ENCODE measurements around the gene YWHAH.

YWHAH gene

GRCh38 chr22:31962387-31963125 is 18.2 kb downstream of the YWHAH start:
- DNase-seq (ENCODE audit: low read depth in 1 of 2, low spot score in 1 of 2) = no peak
- Histone ChIP-seq H3K4me3 (replicated peaks; ENCODE audit: insufficient read depth, low read length) (no peak overlapping the region), H3K27me3 (ENCODE audit: insufficient read depth, poor library complexity, severe bottlenecking) (no peaks in the 10 kb centered on the region), H3K27ac (replicated peaks) (no peak overlapping the region)
- TF ChIP-seq, protein P1, sequence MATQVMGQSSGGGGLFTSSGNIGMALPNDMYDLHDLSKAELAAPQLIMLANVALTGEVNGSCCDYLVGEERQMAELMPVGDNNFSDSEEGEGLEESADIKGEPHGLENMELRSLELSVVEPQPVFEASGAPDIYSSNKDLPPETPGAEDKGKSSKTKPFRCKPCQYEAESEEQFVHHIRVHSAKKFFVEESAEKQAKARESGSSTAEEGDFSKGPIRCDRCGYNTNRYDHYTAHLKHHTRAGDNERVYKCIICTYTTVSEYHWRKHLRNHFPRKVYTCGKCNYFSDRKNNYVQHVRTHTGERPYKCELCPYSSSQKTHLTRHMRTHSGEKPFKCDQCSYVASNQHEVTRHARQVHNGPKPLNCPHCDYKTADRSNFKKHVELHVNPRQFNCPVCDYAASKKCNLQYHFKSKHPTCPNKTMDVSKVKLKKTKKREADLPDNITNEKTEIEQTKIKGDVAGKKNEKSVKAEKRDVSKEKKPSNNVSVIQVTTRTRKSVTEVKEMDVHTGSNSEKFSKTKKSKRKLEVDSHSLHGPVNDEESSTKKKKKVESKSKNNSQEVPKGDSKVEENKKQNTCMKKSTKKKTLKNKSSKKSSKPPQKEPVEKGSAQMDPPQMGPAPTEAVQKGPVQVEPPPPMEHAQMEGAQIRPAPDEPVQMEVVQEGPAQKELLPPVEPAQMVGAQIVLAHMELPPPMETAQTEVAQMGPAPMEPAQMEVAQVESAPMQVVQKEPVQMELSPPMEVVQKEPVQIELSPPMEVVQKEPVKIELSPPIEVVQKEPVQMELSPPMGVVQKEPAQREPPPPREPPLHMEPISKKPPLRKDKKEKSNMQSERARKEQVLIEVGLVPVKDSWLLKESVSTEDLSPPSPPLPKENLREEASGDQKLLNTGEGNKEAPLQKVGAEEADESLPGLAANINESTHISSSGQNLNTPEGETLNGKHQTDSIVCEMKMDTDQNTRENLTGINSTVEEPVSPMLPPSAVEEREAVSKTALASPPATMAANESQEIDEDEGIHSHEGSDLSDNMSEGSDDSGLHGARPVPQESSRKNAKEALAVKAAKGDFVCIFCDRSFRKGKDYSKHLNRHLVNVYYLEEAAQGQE (IDR thresholded peaks at IDR 0.05; ENCODE audit: insufficient replicate concordance, low read depth) = no peak
- TF ChIP-seq, protein P2, sequence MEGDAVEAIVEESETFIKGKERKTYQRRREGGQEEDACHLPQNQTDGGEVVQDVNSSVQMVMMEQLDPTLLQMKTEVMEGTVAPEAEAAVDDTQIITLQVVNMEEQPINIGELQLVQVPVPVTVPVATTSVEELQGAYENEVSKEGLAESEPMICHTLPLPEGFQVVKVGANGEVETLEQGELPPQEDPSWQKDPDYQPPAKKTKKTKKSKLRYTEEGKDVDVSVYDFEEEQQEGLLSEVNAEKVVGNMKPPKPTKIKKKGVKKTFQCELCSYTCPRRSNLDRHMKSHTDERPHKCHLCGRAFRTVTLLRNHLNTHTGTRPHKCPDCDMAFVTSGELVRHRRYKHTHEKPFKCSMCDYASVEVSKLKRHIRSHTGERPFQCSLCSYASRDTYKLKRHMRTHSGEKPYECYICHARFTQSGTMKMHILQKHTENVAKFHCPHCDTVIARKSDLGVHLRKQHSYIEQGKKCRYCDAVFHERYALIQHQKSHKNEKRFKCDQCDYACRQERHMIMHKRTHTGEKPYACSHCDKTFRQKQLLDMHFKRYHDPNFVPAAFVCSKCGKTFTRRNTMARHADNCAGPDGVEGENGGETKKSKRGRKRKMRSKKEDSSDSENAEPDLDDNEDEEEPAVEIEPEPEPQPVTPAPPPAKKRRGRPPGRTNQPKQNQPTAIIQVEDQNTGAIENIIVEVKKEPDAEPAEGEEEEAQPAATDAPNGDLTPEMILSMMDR (IDR thresholded peaks at IDR 0.05; ENCODE audit: insufficient read depth, low read length) = no peak
- TF ChIP-seq SPI1 (IDR thresholded peaks at IDR 0.05; ENCODE audit: borderline replicate concordance, low read depth) = no peak
- no peak for TF ChIP-seq POLR2AphosphoS5 (IDR thresholded peaks at IDR 0.05; ENCODE audit: low read depth)
- no peak for TF ChIP-seq GABPA (IDR thresholded peaks at IDR 0.05; ENCODE audit: low read depth)

- no peak overlapping the region for H3K27ac ChIP-seq (replicated peaks)
- no peak overlapping the region for H3K4me3 ChIP-seq (replicated peaks; ENCODE audit: insufficient read depth, low read length)
- H3K27me3 ChIP-seq (ENCODE audit: insufficient read depth, poor library complexity, severe bottlenecking) = no peaks in the 10 kb centered on the region
- TF ChIP-seq, protein P1 (IDR thresholded peaks at IDR 0.05; ENCODE audit: insufficient replicate concordance, low read depth) = no peak
- no peak for TF ChIP-seq POLR2AphosphoS5 (IDR thresholded peaks at IDR 0.05; ENCODE audit: low read depth)
- TF ChIP-seq, protein P2 (IDR thresholded peaks at IDR 0.05; ENCODE audit: insufficient read depth, low read length) = no peak
- no peak for TF ChIP-seq SPI1 (IDR thresholded peaks at IDR 0.05; ENCODE audit: borderline replicate concordance, low read depth)
- no peak for TF ChIP-seq GABPA (IDR thresholded peaks at IDR 0.05; ENCODE audit: low read depth)
- DNase-seq (ENCODE audit: low read depth in 1 of 2, low spot score in 1 of 2) = no peak
Observed at GRCh38 chr22:31968022-31968421, 23.7 kb downstream of the YWHAH start.

GRCh38 chr22:31969789-31970489 is 25.6 kb downstream of the YWHAH start:
- no peak overlapping the region for H3K27ac ChIP-seq (replicated peaks)
- H3K4me3 ChIP-seq (replicated peaks; ENCODE audit: insufficient read depth, low read length) = peak overlapping the region; percentile 38
- no peaks in the 10 kb centered on the region for H3K27me3 ChIP-seq (ENCODE audit: insufficient read depth, poor library complexity, severe bottlenecking)
- peak; percentile 13 to 60 for DNase-seq (ENCODE audit: low read depth in 1 of 2, low spot score in 1 of 2)
- TF ChIP-seq GABPA (IDR thresholded peaks at IDR 0.05; ENCODE audit: low read depth) = no peak
- no peak for TF ChIP-seq SPI1 (IDR thresholded peaks at IDR 0.05; ENCODE audit: borderline replicate concordance, low read depth)
- TF ChIP-seq, protein P2 (IDR thresholded peaks at IDR 0.05; ENCODE audit: insufficient read depth, low read length) = peak; percentile 19
- TF ChIP-seq, protein P1 (IDR thresholded peaks at IDR 0.05; ENCODE audit: insufficient replicate concordance, low read depth) = no peak
- TF ChIP-seq POLR2AphosphoS5 (IDR thresholded peaks at IDR 0.05; ENCODE audit: low read depth) = no peak

All from HL-60 (cell line).